ENCODE data around the gene FEZF2.

The FEZF2 gene

DNA sequence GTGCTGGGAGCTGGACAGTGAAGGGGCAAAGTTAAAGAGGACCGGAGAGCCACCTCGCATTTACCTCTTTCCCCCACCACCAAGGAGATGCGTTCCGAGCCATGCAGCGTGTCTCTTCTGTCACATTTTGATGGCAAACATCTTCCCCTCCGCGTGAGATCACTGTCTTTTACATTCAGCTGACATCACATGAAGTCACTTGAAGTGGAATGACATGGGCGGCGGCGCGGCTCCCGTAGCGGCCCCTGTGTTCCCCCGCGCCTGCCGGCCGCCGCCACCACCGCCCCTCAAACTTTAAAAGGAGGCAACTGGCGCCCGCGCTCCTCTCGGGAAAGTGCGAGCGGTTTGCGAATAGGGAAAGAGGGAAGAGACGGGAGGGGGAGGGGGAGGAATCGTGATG, at the start of gene FEZF2:
FEZF2 (minus strand) TSS at position 336 of the 400 bp plus-strand sequence. CDS start 682 bp downstream, outside the sequence.
- DNase-seq, result no peak

DNA sequence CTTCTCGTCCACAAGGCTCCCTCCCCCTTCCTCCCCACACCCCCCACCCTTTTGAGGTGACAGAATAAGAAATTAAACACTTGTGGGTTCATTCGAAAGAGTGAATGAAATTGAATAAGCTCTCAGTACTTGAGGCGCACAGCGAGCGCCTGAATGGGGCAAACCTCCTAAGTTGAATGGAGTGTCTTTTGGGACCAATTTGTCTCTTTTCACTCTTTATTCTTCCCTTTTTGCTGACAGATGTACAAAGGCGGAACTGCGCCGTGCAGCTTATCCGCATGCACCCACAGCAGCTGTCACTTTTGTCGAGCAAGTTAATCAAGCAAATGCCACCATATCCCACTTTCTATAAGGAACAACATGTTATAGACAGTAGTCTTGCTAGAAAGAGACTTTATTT, 47.9 kb upstream of the FEZF2 start:
- DNase-seq, result no peak

DNA sequence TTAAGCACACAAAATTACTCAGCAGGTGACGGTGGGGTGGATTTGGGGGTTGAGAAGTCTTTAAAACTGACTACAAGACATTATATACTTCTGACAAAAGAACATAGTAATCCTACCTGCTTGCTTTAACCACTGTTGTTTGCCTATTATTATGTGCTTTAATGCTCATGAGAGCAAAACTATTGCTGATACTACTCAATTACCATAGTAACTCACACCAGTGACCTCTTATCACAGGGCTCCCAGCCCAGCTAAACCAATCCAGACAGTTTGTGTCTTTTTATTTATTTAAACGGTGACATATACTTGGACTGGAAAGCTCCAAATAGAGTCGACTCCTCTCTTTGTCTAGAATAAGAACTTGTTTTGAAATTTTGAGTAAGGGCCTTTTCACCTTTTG, 42.8 kb upstream of the FEZF2 start:
- DNase-seq, result no peak

DNA sequence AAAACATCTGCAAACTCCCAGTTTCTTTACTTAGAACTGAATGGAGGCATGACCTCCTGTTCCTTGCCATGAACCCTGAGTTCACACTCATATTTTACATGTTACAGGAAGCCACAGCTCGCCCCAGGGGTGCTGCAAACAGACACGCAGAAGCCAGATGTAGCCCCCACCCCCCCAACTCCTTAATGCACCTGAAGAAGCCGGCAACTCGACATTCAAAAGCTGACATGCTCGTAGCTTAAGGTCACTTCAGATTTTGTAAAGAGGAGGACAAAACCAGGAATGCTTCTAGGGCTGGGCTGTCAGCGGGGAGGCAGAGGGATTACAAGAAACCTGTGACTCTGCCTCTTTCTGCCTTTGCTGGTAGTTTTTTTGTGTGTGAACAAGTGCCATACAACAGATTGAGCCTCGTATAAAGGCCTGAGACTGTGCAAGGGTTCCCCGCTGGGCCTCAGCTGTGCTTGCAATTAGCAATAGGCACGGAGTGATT, 42.0 kb upstream of the FEZF2 start:
- no peak for DNase-seq

DNA sequence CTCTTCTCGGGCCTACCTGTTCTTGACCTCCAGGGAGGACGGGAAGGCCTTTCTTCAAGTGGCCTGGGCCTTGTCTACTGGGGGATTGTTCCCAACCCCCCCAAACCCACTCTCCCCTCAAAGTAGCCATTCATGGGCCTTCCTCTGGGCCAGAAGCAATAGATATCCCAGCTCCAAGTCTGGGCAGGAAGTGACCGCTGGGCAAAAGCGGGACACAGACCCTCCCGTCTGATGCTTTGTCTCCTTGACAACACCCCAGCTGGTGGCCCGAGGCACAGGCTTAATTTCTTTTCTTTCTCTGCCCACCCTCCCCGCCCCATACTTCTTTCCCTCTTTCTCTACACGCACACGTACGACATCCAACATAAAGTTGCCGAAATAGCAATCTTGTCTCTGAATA, 41.4 kb upstream of the FEZF2 start:
- no peak for DNase-seq

DNA sequence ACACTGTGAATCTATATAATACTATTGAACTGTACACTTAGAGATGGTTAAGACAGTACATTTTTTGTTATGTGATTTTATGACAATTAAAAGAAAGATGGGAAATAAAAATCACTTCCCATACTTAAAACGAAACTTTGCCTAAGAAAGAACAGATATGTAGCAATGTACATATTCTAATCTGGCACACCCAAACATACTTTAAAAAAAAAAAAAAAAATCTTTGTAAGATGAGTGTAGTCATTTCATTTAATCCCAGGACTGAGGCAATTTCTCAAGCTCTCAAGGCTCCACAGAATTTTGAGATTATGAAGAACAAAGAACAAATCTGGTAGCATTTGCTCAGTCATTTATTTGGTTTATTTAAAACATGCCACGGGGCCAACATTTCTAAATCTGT, 40.3 kb upstream of the FEZF2 start:
- DNase-seq, result no peak

DNA sequence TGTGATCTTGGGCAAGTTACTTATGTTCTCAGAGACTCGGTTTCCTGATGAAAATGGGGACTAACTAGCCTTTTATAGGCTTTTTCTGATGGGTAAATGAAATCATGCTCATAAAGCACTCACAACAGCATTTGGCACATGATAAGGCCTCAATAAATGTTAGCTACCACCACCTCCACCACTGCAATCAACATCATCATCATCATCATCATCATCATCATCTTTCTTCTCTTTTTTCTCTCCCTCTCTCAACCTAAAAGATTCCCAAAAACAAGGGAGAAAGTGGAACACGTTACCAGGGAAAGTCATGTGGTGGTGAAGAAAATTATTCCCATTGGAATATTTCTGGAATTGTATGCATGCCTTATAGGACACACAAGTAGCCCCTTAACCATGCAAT, 33.6 kb upstream of the FEZF2 start:
- DNase-seq, result no peak

DNA sequence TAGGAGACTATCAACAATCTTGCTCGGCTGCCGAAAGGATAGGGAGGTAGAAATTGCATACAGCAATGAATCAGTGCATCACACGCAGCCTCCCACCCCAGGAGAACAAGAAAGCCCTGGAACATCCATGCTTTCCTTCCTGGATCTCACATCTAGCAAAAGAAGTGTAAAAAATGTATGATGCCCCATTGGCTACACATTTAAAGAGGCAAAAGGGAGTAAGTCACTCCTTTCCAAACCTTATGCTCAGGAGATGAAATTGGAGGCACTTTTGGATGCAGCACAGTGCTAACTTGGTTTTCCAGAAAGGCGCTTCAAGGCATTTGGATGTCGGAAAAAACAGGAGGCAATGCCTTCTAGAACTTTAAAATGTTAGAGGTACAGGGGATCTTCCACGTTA, 32.2 kb upstream of the FEZF2 start:
- DNase-seq, result no peak

DNA sequence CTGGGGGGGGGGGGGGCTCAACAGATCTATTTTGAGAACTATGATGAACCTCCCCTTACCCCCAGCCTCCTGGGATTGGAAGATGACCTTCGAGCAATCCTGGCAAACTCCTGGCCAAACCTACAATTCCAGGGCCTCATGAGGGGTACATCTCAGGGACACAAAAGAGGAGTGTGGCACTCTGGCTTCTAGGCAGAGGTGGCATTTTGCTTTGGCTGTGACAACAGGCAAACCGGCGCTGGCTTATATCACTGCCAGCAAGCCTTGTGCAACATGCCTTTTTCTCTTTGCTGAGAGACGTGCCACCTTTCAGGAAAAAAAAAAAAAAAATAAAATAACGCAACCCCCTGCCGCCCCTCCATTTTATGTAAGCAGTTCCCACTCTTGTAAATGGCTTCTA, 31.8 kb upstream of the FEZF2 start:
- DNase-seq, result no peak

DNA sequence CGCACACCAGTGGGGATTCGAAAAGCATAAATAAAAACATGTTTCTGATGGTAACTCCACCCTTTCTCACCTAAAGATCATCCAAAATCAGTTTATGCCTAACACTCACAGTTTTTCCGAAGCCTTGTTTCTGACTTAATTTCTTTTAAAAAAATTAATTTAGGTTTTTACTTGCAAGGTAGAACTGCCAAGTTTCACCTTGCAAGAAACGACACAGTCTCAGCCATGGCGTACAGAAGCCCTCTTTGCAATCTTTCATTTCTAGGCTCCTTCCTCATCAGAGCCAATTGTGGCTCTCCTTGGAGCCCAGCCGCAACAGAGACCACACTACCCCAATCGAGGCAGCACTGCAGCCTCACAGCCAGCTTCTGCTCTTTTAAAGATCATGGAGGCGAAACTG, 31.0 kb upstream of the FEZF2 start:
- no peak for DNase-seq

DNA sequence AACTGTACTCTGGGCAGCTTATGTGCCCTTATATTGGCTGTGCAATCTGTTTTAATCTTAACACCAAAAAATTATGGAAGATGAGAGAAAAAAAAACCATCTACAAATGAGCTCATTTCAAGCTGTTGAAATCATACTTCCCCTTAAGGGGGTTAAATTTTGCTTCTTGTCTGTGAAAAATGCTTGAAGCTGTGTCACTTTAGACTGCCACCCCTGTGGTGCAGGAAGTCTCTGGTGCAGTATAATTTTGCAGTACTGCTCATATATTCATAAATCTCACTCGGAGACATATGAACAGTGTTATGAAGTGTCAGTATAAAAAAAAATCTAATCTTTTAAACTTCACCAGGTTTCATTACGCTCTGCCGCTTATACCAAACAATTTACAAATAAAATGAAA, 30.4 kb upstream of the FEZF2 start:
- no peak for DNase-seq

DNA sequence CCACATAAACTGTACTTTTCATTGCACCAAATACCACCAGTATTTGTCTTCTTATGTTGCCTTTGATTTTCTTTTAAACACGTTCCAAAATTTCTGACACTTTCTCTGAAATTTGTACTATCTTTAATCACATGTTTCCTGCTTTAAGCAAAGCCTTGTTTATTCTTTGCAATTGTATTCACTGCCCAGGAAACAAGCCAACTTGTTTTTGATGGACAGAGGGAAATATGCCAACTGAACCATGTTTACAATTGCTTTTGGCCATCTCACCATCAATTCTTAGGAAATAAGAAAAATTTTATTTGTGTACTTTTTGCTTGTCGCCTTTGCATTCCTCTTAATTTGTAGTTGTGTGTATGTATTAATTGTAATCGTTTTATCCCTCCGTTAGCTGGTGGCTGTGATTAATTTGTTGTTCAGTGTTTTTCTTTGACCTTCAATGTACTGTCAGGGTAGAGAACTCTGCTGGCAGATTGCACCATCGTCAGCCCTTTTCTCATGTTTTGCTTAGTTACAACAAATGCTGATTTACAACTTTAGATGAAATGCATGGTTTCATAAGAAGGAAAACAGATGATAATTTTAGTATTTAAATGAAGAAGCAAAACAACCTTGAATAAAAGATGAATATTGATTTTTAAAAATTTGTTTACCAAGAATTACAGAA, 19.4 kb upstream of the FEZF2 start:
- no peak for DNase-seq

DNA sequence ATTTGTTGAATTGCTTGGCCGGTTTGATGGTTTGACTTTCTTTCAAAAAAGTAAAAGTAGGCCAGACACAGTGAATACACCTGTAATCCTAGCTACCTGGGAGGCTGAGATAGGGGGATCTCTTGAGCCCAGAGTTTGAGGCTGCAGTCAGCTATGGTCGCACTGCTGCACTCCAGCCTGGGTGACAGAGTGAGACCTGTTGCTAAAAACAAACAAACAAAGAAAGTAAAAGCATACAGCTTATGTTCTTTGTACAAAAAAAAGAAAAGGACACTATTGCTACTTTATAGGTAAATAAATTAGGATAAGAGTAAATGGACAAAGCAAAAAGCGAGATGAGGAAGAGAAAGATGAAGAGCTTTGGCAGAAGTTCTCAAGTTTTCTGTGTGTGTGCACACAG, 13.9 kb upstream of the FEZF2 start:
- no peak for DNase-seq

DNA sequence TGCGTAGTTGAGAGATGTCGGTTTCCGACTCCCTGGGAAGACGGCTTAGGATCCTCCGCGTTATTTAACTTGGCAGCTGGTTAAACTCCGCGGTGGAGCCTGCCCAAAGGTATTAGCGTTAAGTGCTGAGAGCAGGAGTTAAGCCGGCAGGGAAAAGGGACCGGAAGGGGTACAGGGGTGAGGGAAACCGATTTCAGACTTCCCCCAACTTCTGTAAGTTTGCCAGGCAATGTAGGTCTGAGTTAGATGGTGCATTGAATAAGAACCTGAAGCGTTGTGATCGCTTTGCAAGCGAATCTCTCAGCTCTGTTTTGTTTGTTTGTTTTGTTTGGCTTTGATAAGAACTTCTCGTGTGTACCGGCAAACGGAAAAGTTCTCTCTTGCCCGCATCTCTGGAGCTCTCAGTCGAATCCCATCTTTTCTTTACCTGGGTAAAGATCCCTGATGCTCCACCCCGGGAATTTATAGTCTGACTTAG, 6.0 kb upstream of the FEZF2 start:
- no peak for DNase-seq

DNA sequence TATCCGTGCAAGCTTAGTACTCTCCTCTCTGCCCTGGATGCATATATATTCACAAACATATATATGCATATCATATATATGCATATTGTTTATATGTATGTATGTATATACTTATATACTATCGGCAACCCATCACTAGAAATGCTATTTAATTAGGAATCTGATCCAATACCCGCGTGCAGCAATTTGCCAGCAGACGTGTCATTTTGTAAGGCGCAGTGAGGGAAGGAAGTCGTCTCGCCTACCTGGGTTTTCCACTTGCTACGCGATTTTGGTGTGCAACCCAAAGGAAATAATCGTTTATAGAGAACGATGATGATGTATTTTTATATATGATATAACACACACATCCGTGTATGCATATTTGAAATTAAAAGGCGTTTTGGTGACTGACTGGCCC, 5.6 kb upstream of the FEZF2 start:
- no peak for DNase-seq

DNA sequence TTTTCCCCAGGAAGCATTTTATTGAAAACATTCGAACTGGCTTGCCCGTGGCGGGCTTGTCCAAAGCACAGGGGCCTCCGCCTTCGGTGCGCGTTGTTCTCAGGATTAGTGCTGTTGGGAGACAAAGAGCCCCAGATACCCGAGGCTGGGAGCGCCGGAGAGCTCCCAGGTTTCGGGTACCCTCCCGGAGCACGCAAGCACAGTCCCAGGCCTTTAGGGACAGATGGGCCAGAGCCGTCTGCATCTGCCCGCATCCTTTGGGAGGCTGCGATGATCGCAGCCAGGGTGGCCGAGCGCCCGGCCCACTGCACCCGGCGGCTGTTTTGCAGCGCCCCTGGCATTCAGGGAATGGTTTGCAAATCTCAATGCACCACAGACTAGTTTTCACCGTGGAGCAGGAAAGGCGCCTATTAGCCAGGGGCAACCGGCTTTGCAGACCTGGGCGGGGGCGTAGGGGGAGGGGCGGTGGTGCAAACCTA, 5.0 kb upstream of the FEZF2 start:
- no peak for DNase-seq

DNA sequence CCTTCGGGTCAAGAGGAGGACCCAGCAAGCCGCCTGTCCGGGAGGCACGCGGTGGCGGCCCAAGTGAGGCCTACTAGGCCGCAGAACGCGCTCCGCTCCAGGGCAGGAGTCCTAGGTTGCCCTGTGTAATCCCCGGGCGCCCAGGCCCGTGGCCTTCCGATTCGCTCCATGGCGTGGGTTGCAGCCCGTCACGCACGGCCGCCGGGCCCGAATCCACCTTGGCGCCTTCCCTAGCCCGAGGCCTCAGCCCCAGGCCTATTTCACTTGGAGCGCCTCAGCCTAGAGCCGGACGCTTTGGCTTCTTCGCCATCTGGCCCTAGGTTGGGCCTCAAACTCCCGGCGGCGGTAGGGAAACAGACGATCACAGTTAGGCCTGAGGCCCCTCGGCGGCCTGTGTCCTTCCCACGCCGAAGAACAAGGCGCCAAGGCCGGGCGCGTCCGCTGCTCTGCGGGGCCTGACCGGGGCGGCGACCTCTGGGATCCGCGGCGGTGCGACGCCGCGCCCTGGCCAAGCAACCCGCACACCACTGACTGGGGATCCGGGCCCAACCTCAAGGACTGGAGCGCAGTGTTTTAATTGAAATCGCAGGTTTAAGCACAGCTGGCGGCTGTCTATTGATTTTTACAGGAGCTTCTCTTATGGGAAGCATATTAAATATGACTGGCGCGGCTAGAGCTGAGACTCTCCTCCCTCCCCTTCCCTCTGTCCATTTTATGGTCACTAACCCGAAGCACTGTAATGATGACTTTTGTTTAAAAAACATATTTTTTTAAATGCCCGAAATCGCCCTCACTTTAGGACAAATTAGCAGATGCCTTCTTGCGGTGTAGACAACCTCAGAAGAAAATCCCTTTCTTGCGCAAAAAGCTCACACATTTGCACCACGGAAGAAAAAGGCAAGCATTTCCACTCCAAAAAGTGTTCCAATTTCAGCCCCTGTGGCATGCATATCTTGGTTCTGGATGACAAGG, 3.8 kb upstream of the FEZF2 start:
- no peak for DNase-seq

DNA sequence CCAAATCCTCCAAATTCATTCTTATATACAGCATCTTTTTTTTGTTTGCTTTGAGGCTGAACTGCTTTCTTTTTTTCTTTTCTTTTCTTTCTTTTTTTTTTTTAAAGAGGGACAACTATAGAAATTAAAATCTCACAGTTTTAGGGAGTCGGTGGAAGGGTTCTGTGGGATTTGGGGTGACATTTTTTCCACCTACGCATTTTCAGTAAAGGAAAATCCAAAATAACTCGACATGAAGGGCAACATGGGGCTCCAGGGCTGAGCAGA, 3.0 kb upstream of the FEZF2 start:
- DNase-seq, result no peak

DNA sequence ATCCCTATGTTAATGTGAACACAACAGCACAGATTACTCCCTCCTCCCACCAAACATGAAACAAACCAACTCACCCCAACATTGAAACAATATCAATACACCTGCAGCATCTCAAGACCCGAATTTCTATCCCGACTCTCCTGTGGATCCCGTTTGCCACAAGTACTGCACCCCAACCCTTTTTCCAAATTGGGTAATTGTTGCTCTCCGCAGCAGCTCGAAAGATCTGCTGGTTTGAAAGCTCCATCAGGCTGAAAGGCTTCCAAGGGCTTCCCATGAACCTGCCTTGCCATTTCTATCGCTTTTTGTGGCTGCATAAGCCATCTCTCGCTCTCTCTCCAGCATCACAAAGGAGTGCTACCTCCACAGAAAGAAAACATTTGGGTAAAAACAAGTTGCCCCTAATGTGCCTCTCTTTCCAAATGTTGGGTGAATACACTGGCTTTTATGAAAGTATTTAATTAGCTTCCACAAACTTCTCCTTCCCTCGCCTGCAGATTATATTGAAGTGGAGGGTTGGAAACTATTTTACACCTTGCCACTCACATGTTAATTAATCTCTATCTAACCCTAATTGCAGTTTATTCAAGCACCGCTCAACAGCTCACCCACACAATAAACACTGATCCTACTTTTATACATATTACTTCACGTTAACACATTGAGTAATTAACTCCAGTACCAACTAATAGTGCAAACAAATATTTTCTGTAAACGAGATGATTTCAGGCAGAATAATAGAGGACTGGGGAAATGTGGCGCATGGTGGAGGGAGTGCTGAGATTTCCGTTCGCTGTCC, 2.5 kb upstream of the FEZF2 start:
- DNase-seq, result no peak

DNA sequence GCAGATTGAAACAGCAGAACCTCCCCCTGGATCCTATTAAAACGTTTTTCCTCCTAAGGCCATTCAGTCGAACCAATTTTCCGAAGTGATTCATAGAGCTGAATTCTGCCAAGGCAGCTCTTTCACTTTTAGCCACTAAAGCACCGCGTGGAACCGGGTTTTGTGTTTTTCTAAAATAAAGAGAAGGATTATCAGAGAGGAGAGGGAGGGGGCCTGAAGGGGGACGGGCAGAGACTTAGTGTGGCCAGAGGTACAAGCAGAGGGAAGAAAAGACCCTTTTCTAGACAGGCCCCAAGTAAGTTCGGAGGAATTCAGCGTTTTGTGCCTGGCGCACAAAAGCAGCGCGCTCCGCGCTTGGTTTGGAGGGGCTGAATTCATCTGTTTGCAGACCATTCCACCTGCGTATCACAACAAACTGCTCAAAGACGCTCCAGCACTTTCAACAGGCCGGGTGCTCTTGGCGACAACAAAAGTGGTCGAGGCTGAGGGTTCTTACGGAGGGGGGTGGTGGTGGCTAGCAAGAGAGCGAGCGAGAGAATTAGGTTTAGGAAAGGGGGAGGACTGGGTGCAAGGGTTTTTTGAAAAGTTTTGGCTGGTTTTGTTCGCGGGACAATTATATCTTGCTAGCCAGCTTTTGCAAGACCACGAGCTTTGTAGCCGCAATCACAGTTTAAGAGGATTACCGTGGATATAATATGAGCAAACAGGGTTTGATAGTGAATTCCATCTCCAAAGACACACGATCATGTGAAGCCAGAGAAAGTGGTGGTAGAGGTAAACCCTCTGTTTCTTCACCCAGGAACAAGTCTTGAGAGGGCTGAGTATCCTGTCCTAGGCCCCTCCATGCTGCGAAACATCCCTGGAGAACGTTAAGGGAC, 1.2 kb upstream of the FEZF2 start:
- no peak for DNase-seq

DNA sequence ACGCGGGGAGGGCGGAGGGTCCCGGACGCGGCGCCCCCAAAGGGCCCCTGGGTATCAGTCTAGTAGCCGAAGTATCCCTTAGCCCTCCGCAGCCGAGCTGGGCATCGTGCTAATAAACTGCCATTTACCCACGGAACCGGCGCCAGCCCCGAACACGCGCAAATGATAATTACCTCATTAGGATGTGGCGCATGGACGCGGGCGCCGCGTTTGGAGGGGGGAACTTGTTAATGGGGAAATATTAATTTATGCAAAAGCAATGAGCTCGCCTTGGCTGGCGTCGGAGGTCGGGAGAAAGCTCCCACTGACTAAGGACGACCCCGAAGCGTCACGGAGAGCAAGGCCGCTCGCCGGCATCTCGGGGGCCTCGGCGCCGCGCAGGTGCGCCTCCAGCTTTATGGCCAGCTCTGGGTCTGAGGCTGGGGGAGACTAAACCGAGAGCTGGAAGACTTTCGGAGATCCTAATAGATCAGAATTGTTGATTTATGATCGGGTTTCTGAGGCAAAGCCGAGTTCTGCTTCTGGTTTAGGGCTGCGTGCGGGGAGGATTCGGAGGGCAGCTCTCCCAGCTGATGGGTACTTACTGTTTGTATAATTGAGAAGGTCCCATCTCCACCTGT, 474 bp upstream of the FEZF2 start:
- DNase-seq, result no peak

DNA sequence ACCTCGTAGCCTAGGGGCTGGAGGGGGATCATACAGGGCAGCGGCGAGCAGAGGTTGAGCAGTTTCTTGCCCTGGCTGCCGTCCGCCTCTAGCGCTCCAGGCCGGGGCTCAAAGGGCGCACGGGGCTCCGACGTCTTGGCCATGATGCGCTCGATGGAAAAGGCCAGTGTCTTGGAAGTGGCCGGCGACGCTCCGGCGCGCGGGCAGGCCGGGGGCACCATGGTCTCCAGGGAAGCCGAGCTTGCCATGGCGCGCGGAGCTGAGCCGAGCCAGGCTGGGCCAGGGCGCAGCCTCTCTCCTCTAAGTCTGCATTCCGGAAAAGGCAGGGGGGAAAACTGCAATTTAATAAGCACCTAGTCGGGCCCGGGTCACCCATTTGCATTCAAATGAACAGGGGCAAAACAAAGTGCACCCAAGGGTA, 719 bp downstream of the FEZF2 start:
- no peak for DNase-seq
